Activated CD4-positive, CD25-positive, alpha-beta regulatory T cell treated with anti-CD3 and anti-CD28 coated beads, Interleukin-2, amount 50 U/mL, for 24 hours (primary cell): ENCODE results near the gene COMMD2.

Experiments used
- ATAC-seq, 2 donors: fragments of 150-1000 bp; cut with Tn5 transposase; one replicate each; pipeline ENCODE4 v1.10.0; 2021; ENCODE audit warnings: mild to moderate bottlenecking in 1 of 2, moderate library complexity in 1 of 2

COMMD2 gene

GRCh38 chr3:149752051-149752787 lies at the start of gene COMMD2:
Gene COMMD2 (minus strand): TSS chr3:149752489. CDS start chr3:149752444, 45 bp downstream.
- ATAC-seq = peak; percentile 100

DNA sequence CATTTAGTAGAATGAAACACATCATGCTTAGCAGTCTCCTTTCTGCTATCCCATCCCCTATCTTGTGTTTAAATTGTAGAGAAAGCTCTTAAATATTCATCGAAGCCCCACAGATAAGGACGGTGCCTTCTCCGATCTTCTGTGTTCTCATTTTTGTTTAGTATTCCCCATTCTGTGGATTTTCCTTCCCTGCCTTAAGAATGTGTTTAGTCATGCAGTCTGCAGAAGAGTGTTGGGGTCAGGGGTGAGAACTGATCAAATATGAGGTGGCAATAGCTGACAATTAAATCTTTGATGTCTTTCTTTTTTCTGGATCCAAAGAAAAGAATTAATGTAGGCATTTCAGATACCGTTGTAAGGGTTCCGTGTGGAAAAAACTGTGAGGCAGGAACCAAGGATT lies 49.4 kb upstream of the COMMD2 start:
- ATAC-seq = no peak

GRCh38 chr3:149801195-149801594 lies 48.9 kb upstream of the COMMD2 start:
- ATAC-seq = no peak

- ATAC-seq = no peak
Measured at GRCh38 chr3:149800693-149801092, 48.4 kb upstream of the COMMD2 start.

GRCh38 chr3:149796026-149796425 lies 43.7 kb upstream of the COMMD2 start:
- no peak for ATAC-seq

DNA sequence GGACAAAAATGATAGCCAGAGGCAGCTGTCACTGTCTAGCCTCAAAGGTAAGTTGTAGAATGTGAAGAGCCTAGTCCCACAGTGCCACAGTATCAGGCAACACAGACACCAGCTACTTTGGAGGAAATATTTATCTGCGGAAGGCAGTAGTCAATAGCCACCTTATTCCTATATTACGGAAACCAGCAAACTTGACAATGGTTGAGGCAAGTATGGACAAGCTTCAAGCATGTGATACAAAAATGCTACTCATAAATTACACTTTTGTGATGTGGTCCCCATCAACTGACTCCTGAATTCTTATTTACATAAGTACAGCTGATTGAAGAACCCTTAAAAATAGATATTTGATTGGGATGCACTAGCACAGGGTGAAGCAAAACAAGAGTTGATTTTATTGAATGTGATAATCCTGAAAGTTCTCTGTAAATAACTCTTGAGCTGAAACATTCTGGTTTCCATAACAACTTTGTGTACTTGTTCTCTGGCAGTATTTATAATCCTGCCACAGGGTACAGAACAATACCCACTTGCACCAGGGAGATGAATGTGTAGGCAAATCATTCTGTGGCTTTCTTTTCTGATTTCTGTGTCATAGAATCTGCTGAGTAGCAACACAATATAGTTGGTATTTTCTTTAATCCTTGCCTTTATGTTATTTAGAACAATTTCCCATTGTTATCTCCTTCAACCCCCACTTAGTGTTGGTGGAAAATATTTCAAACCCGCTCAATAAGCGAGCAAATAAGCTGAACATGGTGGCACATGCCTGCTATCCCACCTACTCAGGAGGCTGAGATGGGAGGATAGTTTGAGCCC lies 40.4 kb upstream of the COMMD2 start, which contains the start of gene ANKUB1:
ANKUB1 (minus strand) TSS at position 103 of the 819 bp plus-strand sequence. CDS start 188 bp downstream, outside the sequence.
- no peak for ATAC-seq

DNA sequence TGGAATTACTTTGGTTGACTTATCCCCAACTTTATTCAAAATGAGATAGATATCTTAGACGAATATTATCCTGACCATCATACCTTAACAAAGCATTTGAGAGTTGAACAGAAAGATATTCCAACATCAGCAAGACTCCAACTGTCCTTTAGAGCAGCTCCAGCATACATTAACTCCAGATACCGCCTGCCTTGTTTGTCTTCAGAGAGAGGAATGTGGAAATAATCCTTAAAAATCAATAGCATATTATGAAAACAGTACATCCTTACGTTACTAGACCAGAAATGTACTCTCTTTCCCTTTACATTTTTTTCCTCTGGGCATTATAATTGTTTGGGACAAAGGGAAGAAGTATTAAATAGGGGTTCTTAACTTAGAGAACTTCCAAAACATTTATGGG lies 38.4 kb upstream of the COMMD2 start:
- no peak for ATAC-seq

GRCh38 chr3:149790268-149790667 lies 38.0 kb upstream of the COMMD2 start:
- ATAC-seq = no peak

DNA sequence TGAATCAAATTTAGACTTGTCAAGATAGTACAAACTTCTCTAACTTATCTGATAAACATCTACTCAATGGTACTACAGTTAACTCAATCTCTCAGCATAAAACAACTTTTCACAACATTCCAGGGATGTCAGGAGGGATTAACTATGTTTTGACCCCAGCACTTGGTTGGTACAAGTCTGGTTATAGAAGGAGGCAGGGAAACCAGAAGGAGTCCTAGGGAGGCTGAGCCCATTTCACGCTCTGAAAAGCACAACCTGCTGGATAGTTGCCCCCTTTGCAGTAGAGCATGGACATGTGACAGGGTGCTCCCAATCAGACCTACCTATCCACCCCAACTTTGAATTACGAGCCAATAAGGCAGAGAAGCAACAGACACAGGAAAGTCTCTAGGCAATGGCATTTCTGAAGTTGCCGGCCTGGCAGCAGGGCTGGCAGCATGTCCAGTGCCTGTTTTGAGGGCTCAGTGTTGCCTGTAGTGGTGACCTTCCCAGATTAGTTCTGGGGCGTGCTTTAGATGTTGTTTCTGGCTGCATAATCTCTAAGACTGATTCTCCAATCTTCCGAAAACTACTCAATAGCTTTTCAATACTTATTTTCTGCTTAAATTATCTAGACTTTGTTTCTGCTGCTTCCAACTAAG lies 31.9 kb upstream of the COMMD2 start:
- no peak for ATAC-seq

DNA sequence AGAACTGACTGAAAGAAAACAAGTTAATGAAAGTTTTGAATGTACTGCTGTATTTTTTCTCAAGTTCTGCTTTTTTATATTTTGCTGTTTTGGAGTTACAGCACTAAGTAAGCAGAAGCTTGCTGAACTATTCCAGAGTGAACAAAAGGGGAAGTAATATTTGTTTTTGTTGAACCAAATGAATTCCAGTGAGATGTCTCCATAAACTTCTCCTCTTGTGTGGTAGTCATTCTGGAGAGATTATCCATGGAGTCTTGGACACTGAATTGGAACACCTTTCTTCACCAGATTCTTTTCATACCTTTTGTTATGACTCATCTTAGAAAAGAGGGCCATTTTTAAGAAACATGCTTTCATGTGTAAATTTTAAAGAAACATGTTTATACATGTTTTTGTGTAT lies 31.3 kb upstream of the COMMD2 start:
- ATAC-seq = no peak

DNA sequence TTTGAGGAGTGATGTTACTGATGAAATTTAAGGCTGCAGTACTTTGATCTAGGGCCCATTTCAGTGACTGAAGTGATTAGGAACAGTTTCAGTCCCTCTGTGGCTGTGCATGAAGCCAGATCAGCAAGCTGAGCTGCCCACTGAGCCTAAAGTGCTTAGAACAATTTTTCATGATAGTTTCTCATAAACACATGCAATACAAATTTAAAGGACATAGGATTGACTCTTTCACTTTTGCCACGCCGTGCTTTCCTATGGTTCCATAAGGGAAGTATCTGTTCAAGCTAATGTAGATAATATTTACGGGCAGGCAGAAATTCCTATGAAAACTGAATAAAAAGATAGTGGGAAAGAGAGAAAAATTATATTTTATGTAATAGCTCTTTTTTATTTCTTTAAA lies 29.5 kb upstream of the COMMD2 start:
- ATAC-seq = no peak

- no peak for ATAC-seq
Measured at GRCh38 chr3:149781211-149781610, 28.9 kb upstream of the COMMD2 start.

DNA sequence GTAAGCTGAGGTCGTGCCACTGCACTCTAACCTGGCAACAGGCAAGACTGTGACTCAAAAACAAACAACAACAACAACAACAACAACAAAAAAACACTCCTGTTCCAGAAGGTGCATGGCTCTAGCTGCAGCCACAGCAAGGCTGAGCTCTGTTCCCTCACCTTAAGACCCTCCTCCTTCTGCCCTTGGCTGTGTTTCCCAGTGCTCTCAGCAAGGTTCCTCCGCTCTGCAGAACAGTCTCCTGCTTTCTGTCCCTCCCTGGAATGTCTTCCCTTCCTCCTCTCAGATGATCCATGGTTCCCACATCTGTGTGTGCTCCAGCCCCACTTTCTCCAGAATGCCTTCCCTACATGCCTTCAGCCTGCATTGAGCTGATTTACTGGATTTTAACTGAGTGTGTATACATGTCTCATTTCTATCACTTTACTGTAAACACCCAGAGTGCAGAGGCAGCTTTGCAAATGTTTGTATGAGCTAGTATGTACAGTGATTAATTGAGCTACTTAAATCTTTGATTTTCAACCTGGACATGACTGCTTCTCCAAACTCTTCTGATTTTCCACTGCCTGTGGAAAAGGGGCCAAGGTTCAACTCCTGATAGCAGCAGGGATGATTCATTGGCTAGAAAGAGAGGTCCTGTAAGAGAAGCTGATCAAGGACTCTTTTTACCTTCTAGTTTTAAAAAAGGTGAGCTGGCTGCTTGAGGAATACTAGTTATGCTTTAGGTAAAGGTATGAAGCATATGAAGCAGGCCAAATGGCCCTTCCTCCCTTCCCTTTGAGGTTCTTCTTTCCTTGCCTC lies 25.3 kb upstream of the COMMD2 start:
- no peak for ATAC-seq

DNA sequence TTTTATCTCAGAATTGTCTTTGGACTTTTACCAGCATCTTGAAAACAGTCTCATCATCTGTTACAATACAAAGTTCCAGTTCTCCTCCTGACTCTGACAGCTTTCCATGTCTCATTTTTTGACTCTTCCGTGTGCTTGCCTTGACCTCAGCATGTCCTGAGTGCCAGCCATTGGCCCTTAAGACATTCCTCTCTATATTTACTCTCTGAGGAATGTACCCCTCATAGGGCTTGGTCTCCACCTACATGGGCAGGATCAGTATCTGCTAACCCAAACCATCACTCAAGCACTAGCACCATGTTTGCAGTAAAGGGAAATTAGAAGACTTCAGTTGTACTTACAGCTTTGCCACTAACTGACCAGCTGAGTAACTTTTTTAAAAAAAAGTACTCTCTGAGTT lies 23.9 kb upstream of the COMMD2 start:
- no peak for ATAC-seq

DNA sequence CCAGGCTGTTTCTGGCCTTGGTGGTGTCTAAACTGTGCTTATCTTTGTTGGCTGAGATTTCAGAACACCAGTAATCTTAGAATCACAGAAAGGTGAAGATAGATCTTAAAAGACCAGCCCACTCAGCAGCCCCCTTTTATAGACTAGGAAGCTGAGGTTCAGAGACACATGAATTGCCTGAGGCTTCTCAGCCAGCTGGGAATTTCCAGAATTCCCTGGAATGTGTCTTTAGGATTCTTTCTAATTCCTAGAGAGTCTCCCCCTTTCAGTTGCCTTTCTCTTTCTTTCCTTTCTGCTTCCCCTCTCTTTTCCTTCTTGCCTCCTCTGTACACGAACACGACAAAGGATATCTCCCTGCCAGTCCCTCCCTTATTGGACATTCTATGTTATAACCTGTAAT lies 20.6 kb upstream of the COMMD2 start:
- no peak for ATAC-seq

- no peak for ATAC-seq
Measured at GRCh38 chr3:149771652-149772271, 19.5 kb upstream of the COMMD2 start.

GRCh38 chr3:149770246-149770645 lies 18.0 kb upstream of the COMMD2 start:
- ATAC-seq = no peak

- ATAC-seq = no peak
Measured at GRCh38 chr3:149768704-149769103, 16.4 kb upstream of the COMMD2 start.

GRCh38 chr3:149767720-149768119 lies 15.4 kb upstream of the COMMD2 start:
- ATAC-seq = no peak

DNA sequence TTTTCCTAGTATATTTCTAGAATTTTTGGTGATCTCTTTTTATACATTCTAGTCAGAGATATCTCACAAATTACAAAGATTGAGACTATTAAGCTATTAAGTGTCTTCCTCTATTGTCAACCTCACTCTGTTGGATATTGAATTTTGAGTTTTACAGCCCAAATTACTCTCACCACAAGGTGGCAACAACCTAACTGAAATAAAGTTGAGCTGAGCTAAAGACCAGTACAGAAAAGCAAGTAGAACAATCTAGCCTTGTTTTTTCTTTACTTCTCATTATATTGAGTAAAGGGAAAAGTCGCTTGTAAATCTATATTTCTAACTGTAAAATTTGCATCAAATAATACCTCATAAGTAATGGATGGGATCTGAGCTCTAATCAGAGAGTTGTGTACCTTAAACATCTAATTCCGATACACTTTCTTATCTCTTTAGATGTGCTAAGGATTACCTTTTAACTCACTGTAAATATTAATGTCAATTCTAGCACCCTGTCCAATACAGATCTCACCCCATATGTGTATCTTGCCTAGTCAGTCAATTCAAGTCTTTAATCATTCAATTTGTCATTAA lies 13.6 kb upstream of the COMMD2 start:
- ATAC-seq = no peak

- no peak for ATAC-seq
Measured at GRCh38 chr3:149764302-149764701, 12.0 kb upstream of the COMMD2 start.
